Measurements from ENCODE around the gene ZBED6. TPM values are rescaled to one million over a fixed set of nuclear protein-coding genes. Genes with fewer than 3 reads are reported as not detected.

Gene ZBED6
- total and polyA plus RNA-seq, 10 donors = 0.17 to 49.6 (median 27.6) TPM

DNA sequence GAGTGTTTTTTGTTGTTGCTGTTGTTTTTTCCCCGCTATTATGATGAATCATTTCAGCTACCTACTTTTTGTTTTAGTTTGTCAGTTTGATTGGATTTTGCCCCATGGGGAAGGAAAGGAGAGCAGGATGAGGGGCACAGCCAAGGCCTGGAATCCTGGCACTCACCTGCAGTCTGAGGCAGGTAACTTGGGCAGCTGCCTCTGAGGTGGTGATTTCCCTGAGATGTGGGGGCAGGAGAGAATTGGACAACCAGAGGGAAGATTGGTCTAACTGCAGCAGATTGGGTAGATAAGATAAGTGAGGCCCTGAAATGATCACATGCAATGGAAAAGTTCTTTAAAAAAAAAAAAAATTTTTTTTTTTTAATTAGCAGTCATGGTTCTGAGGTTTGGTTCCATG lies 31.9 kb upstream of the ZBED6 start:
- no peak overlapping the region for H3K4me3 ChIP-seq
- no peaks in the 10 kb centered on the region for H3K36me3 ChIP-seq
- no peaks in the 10 kb centered on the region for H3K9me3 ChIP-seq
- intact Hi-C loops (cut with DNase I; ENCODE audit: low total_unique reads) = no loop called here
- WGBS, 5 donors = 97 to 100% (median 97%) methylated on average over 1 of the region's 1 CpG
- TF ChIP-seq POLR2A (IDR thresholded peaks at IDR 0.05) (no peak), POLR2AphosphoS5 (IDR thresholded peaks at IDR 0.05) (no peak)
- TF ChIP-seq, protein P1, sequence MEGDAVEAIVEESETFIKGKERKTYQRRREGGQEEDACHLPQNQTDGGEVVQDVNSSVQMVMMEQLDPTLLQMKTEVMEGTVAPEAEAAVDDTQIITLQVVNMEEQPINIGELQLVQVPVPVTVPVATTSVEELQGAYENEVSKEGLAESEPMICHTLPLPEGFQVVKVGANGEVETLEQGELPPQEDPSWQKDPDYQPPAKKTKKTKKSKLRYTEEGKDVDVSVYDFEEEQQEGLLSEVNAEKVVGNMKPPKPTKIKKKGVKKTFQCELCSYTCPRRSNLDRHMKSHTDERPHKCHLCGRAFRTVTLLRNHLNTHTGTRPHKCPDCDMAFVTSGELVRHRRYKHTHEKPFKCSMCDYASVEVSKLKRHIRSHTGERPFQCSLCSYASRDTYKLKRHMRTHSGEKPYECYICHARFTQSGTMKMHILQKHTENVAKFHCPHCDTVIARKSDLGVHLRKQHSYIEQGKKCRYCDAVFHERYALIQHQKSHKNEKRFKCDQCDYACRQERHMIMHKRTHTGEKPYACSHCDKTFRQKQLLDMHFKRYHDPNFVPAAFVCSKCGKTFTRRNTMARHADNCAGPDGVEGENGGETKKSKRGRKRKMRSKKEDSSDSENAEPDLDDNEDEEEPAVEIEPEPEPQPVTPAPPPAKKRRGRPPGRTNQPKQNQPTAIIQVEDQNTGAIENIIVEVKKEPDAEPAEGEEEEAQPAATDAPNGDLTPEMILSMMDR (IDR thresholded peaks at IDR 0.05 in 8 of 11, conservative IDR thresholded peaks at IDR 0.05 in 3 of 11) = no peak
- peaks cover 0 to 48% (median 24%) of the 10 kb centered on the region in 6 donors for H3K4me1 ChIP-seq
- no peaks in the 10 kb centered on the region for H3K27me3 ChIP-seq (replicated peaks in 1 of 7)
- no peak for DNase-seq
- H3K27ac ChIP-seq = peak overlapping the region; percentile 58 to 93 (median 84)

DNA sequence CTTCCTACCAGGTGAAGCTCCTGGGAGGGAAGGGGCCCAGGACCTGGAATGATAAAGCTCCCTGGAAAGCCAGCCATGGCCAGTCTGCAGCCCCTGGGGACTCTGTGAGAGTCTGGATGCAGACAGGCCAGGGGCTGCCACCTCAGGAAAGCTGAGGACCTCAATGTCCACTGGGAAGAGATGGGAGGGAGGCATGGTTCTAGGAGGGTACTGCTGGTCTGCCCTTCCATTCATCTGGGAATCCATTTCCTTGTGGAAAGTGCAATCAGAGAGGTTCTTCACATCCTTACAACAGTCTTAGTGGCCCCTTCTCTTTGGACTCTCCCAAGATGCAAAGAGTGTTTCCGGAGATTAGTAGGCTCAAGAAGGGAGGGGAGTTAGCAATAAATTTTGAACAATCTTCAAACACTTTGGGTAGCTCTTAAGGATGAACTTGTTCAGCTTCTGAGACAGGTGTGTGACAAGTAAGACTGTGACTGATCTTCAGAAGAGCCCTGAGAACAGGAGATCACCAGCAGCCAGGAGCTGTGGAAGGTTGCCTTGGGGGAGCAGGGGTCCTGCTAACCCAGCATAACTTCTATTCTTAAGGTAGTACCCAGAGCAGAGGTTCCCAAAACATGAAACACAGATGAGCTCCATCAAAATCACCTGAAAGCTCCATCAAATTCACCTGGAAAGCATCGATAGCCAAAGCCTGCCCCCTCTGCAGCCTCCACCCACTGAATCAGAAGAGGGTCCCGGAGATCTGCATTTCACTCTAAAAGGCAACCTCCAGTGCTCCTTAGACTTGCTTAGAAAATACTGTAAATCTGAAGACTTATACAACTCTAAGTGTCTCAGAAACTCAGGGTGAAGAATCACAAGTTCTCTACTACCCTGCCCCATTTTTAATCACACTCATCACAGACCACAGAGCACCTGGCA lies 31.1 kb upstream of the ZBED6 start:
- TF ChIP-seq, protein P1 (IDR thresholded peaks at IDR 0.05 in 8 of 11, conservative IDR thresholded peaks at IDR 0.05 in 3 of 11) = no peak
- TF ChIP-seq POLR2A (IDR thresholded peaks at IDR 0.05) (no peak), POLR2AphosphoS5 (IDR thresholded peaks at IDR 0.05) (no peak)
- no peaks in the 10 kb centered on the region for H3K36me3 ChIP-seq
- peaks cover 0 to 57% (median 33%) of the 10 kb centered on the region in 6 donors for H3K4me1 ChIP-seq
- H3K9me3 ChIP-seq = no peaks in the 10 kb centered on the region
- H3K27ac ChIP-seq = peak overlapping the region; percentile 58 to 93 (median 84)
- H3K4me3 ChIP-seq = peak overlapping the region in 4 of 8 donors; percentile 38 to 68 (median 43)
- no peak for DNase-seq
- intact Hi-C loops (cut with DNase I; ENCODE audit: low total_unique reads) = no loop called here
- no peaks in the 10 kb centered on the region for H3K27me3 ChIP-seq (replicated peaks in 1 of 7)
- WGBS, 5 donors = 58 to 83% (median 79%) methylated on average over 3 of the region's 3 CpGs

DNA sequence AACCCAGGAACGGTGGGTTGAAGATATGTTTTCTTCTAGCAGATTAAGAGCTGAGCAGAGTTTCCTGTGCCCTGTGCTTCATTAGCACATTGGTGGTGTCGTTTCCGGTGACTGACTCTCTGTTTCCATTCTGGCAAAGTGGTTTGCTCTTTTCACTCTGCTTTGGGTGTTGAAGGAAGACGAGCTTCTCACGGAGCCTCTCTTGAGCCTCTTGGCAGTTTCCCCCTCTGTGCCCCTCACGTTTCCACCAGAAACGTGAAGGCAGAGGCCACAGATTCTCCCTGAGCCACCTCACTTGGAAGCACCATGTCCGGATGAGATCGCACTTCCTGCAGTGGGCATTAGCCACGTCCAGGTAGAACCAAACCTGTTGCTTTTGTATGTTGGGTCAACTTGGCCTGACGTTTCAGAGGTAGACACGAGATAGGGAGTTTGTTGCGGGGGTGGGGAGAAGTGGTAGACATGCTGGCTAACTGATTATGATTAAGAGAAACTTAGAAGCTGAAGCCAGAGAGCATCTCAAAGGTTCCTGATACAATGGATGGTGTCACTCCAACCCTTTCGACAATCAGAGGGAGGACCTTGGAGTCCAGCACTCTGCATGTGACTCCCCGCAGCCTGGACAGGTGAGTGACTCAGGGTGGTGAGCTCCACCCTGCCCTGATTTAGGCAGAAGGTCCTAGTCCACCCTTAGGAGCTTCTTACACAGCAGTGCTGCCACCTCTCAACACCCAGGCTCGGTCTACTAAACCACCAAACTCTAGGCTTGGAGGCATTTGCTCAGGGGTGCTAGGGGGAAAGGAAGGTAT lies 30.2 kb upstream of the ZBED6 start, which contains the start of gene LAX1:
LAX1 (plus strand) TSS at position 155 of the 809 bp plus-strand sequence; CDS start at position 538, 383 bp downstream.
- intact Hi-C loops (cut with DNase I; ENCODE audit: low total_unique reads) = no loop called here
- Histone ChIP-seq H3K4me3 (peak within 1 kb of the TSS in 7 of 8 donors; percentile 27 to 68 (median 38)), H3K9me3 (no peaks in the 10 kb centered on the region), H3K4me1 (peaks cover 0 to 65% (median 39%) of the 10 kb centered on the region in 6 donors), H3K36me3 (no peaks in the 10 kb centered on the region), H3K27ac (peak within 1 kb of the TSS; percentile 58 to 93 (median 84)), H3K27me3 (replicated peaks in 1 of 7) (no peaks in the 10 kb centered on the region)
- 40 to 59% (median 57%) methylated on average over 16 of the region's 16 CpGs for WGBS, 5 donors
- TF ChIP-seq, protein P1 (IDR thresholded peaks at IDR 0.05 in 8 of 11, conservative IDR thresholded peaks at IDR 0.05 in 3 of 11) = no peak
- TF ChIP-seq POLR2A (IDR thresholded peaks at IDR 0.05) (peak in 2 of 3 donors; percentile 24 to 68), POLR2AphosphoS5 (IDR thresholded peaks at IDR 0.05) (peak; percentile 26 to 96 (median 77))
- DNase-seq = no peak

All from spleen (tissue), 11 donors.